H1 (cell line): ENCODE measurements around the gene PRKCZ. TPM values are rescaled to one million over a fixed set of nuclear protein-coding genes. Genes with fewer than 3 reads are reported as not detected.
A peak's percentile ranks its signal among the peaks of the same experiment; 100 is the strongest.

Source experiments
- BRCA1 ChIP-seq: IDR thresholded peaks from 2 replicates; pipeline ENCODE4 v1.6.1; 2012; ENCODE audit warnings: low read depth, low read length, improper control_type of control experiment
- CHD1 ChIP-seq: IDR thresholded peaks from 2 replicates; pipeline ENCODE4 v1.6.1; 2012; ENCODE audit warnings: low read depth, low read length, improper control_type of control experiment
- EP300 ChIP-seq, 2 experiments: IDR thresholded peaks; 1 replicate in 1 of 2; 2 replicates in 1 of 2; pipeline ENCODE4 v1.6.1; 2011 to 2012; ENCODE audit warnings: low read depth in 2 of 2, low read length in 2 of 2, mild to moderate bottlenecking in 2 of 2, borderline replicate concordance in 1 of 2, inconsistent platforms in 1 of 2, moderate library complexity in 1 of 2
- JUND ChIP-seq: IDR thresholded peaks from 2 replicates; pipeline ENCODE4 v1.6.1; 2011; ENCODE audit warnings: mild to moderate bottlenecking, improper control_type of control experiment, low read length
- KDM4A ChIP-seq: IDR thresholded peaks from one replicate; pipeline ENCODE4 v1.7.1; 2012; ENCODE audit warnings: low read depth, mild to moderate bottlenecking, moderate library complexity, low read length, inconsistent platforms; ENCODE audit not compliant: severe bottlenecking
- MAX ChIP-seq: IDR thresholded peaks from 2 replicates; pipeline ENCODE4 v1.6.1; 2012; ENCODE audit warnings: inconsistent platforms
- SUZ12 ChIP-seq: fragments of 200-600 bp; sonication (generic); IDR thresholded peaks from 2 replicates; pipeline ENCODE4 v1.6.1; 2012; ENCODE audit warnings: mild to moderate bottlenecking, inconsistent platforms, low read length, moderate library complexity, mixed read lengths
- polyA plus RNA-seq, 7 experiments: library from polyadenylated mRNA; depleted of rRNA in 3 of 7; stranded (reverse) in 5 of 7; unstranded in 2 of 7; fragments of >200 nt in 5 of 7; fragments of 200-250 nt in 2 of 7; gene quantifications; 1 replicate in 5 of 7; 2 replicates in 1 of 7; 4 replicates in 1 of 7; pipeline versions ENCODE4 v1.2.1 to v1.2.3, GENCODE V29; 2011 to 2013; ENCODE audit warnings: missing spikeins in 2 of 7, mixed read lengths in 2 of 7
- total RNA-seq: library from RNA; stranded (reverse); fragmentation: NEBNext Ultra II Directional; extraction: Animal tissue kit (Norgen Biotek cat#: 25700); gene quantifications from 2 replicates; pipeline ENCODE4 v1.2.1, GENCODE V29; 2021
- TF ChIP-seq, protein P1 (sequence below): fragments of 300-600 bp; sonication (generic); IDR thresholded peaks from 2 replicates; pipeline ENCODE4 v1.7.1; 2012; ENCODE audit warnings: low read length, moderate library complexity, mild to moderate bottlenecking, inconsistent platforms; ENCODE audit not compliant: insufficient replicate concordance

Gene PRKCZ
- total and polyA plus RNA-seq, 2 of the 8 experiments (the other 6 are each of a cell fraction or from before 2014, with no cell fraction given) = 37.4 to 45.1 TPM

- TF ChIP-seq KDM4A (peak; percentile 67), EP300 (IDR thresholded peaks at IDR 0.05; ENCODE audit: borderline replicate concordance in 1 of 2, low read depth in 2 of 2, low read length in 2 of 2) (peak in 1 of 2 experiments; percentile 100; a peak in 2 of 3 replicates), BRCA1 (peak; percentile 61; the same call in 1 of the 2 replicates), CHD1 (peak; percentile 97), JUND (peak; percentile 99), MAX (peak; percentile 56), SUZ12 (no peak)
- TF ChIP-seq, protein P1, sequence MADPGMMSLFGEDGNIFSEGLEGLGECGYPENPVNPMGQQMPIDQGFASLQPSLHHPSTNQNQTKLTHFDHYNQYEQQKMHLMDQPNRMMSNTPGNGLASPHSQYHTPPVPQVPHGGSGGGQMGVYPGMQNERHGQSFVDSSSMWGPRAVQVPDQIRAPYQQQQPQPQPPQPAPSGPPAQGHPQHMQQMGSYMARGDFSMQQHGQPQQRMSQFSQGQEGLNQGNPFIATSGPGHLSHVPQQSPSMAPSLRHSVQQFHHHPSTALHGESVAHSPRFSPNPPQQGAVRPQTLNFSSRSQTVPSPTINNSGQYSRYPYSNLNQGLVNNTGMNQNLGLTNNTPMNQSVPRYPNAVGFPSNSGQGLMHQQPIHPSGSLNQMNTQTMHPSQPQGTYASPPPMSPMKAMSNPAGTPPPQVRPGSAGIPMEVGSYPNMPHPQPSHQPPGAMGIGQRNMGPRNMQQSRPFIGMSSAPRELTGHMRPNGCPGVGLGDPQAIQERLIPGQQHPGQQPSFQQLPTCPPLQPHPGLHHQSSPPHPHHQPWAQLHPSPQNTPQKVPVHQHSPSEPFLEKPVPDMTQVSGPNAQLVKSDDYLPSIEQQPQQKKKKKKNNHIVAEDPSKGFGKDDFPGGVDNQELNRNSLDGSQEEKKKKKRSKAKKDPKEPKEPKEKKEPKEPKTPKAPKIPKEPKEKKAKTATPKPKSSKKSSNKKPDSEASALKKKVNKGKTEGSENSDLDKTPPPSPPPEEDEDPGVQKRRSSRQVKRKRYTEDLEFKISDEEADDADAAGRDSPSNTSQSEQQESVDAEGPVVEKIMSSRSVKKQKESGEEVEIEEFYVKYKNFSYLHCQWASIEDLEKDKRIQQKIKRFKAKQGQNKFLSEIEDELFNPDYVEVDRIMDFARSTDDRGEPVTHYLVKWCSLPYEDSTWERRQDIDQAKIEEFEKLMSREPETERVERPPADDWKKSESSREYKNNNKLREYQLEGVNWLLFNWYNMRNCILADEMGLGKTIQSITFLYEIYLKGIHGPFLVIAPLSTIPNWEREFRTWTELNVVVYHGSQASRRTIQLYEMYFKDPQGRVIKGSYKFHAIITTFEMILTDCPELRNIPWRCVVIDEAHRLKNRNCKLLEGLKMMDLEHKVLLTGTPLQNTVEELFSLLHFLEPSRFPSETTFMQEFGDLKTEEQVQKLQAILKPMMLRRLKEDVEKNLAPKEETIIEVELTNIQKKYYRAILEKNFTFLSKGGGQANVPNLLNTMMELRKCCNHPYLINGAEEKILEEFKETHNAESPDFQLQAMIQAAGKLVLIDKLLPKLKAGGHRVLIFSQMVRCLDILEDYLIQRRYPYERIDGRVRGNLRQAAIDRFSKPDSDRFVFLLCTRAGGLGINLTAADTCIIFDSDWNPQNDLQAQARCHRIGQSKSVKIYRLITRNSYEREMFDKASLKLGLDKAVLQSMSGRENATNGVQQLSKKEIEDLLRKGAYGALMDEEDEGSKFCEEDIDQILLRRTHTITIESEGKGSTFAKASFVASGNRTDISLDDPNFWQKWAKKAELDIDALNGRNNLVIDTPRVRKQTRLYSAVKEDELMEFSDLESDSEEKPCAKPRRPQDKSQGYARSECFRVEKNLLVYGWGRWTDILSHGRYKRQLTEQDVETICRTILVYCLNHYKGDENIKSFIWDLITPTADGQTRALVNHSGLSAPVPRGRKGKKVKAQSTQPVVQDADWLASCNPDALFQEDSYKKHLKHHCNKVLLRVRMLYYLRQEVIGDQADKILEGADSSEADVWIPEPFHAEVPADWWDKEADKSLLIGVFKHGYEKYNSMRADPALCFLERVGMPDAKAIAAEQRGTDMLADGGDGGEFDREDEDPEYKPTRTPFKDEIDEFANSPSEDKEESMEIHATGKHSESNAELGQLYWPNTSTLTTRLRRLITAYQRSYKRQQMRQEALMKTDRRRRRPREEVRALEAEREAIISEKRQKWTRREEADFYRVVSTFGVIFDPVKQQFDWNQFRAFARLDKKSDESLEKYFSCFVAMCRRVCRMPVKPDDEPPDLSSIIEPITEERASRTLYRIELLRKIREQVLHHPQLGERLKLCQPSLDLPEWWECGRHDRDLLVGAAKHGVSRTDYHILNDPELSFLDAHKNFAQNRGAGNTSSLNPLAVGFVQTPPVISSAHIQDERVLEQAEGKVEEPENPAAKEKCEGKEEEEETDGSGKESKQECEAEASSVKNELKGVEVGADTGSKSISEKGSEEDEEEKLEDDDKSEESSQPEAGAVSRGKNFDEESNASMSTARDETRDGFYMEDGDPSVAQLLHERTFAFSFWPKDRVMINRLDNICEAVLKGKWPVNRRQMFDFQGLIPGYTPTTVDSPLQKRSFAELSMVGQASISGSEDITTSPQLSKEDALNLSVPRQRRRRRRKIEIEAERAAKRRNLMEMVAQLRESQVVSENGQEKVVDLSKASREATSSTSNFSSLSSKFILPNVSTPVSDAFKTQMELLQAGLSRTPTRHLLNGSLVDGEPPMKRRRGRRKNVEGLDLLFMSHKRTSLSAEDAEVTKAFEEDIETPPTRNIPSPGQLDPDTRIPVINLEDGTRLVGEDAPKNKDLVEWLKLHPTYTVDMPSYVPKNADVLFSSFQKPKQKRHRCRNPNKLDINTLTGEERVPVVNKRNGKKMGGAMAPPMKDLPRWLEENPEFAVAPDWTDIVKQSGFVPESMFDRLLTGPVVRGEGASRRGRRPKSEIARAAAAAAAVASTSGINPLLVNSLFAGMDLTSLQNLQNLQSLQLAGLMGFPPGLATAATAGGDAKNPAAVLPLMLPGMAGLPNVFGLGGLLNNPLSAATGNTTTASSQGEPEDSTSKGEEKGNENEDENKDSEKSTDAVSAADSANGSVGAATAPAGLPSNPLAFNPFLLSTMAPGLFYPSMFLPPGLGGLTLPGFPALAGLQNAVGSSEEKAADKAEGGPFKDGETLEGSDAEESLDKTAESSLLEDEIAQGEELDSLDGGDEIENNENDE = no peak
Observed at GRCh38 chr1:2003541-2004131, 46.6 kb upstream of the PRKCZ start, which contains the start of gene CFAP74 (continued).
